ENCODE data around the gene RMND1. TPM values are rescaled to one million over a fixed set of nuclear protein-coding genes. Genes with fewer than 3 reads are reported as not detected.

RMND1 gene
- total RNA-seq, 1 experiment from 2014 or later, result 23.3 TPM

DNA sequence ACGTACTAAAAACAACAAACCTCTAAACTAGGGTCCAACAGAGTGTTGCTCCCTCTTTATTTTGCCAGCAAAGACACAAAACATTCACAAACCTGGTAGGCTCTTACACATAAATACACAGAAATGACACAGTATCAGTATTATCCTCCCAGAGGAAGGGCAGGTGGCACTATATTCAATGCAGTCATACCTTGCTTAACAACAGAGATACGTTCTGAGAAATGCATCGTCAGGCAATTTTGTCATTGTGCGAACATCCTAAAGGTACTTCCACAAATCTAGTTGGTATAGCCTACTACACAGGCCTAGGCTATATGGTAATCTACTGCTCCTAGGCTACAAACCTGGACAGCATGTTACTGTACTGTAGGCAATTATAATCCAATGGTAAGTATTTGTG, 70.2 kb downstream of the RMND1 start:
- H3K9me3 Mint-ChIP-seq, result peaks cover 2% of the 10 kb centered on the region; the same call in 1 of the 2 replicates
- no peaks in the 10 kb centered on the region for H3K36me3 Mint-ChIP-seq
- H3K27me3 Mint-ChIP-seq (ENCODE audit: low read depth), result no peaks in the 10 kb centered on the region
- DNase-seq (ENCODE audit: low spot score) (no peak), ATAC-seq (no peak)
- H3K27ac Mint-ChIP-seq, result peak overlapping the region; percentile 4; the same call in 1 of the 2 replicates
- CTCF ChIA-PET, result no interaction called here
- no peak overlapping the region for H3K4me3 Mint-ChIP-seq
- POLR2A ChIA-PET, result no interaction called here
- TF ChIP-seq ZNF671 (CRISPR knock-in tag; IDR thresholded peaks at IDR 0.05) (no peak), ELF4 (CRISPR knock-in tag; IDR thresholded peaks at IDR 0.05; ENCODE audit: low read depth) (no peak), TEAD4 (CRISPR knock-in tag; IDR thresholded peaks at IDR 0.05) (no peak)
- TF ChIP-seq, protein P1, sequence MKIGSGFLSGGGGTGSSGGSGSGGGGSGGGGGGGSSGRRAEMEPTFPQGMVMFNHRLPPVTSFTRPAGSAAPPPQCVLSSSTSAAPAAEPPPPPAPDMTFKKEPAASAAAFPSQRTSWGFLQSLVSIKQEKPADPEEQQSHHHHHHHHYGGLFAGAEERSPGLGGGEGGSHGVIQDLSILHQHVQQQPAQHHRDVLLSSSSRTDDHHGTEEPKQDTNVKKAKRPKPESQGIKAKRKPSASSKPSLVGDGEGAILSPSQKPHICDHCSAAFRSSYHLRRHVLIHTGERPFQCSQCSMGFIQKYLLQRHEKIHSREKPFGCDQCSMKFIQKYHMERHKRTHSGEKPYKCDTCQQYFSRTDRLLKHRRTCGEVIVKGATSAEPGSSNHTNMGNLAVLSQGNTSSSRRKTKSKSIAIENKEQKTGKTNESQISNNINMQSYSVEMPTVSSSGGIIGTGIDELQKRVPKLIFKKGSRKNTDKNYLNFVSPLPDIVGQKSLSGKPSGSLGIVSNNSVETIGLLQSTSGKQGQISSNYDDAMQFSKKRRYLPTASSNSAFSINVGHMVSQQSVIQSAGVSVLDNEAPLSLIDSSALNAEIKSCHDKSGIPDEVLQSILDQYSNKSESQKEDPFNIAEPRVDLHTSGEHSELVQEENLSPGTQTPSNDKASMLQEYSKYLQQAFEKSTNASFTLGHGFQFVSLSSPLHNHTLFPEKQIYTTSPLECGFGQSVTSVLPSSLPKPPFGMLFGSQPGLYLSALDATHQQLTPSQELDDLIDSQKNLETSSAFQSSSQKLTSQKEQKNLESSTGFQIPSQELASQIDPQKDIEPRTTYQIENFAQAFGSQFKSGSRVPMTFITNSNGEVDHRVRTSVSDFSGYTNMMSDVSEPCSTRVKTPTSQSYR (CRISPR knock-in tag; IDR thresholded peaks at IDR 0.05), result no peak
- H3K4me1 Mint-ChIP-seq, result peaks cover 38% of the 10 kb centered on the region

- POLR2A ChIA-PET, result no interaction called here
- H3K27ac Mint-ChIP-seq, result peak overlapping the region; percentile 63
- H3K9me3 Mint-ChIP-seq, result peaks cover 2% of the 10 kb centered on the region; the same call in 1 of the 2 replicates
- no peaks in the 10 kb centered on the region for H3K36me3 Mint-ChIP-seq
- no peak overlapping the region for H3K4me3 Mint-ChIP-seq
- ATAC-seq (peak; percentile 57), DNase-seq (ENCODE audit: low spot score) (no peak)
- TF ChIP-seq ZNF317 (CRISPR knock-in tag; IDR thresholded peaks at IDR 0.05; ENCODE audit: borderline replicate concordance, low read depth) (no peak), HMGA2 (CRISPR knock-in tag; IDR thresholded peaks at IDR 0.05) (no peak), NR3C1 (CRISPR knock-in tag; conservative IDR thresholded peaks at IDR 0.05; ENCODE audit: low read depth) (no peak), ZSCAN18 (CRISPR knock-in tag; IDR thresholded peaks at IDR 0.05) (no peak), CREB1 (CRISPR knock-in tag; IDR thresholded peaks at IDR 0.05) (no peak), ATF2 (CRISPR knock-in tag; IDR thresholded peaks at IDR 0.05; ENCODE audit: borderline replicate concordance, low read depth) (no peak), KAT7 (CRISPR knock-in tag; IDR thresholded peaks at IDR 0.05; ENCODE audit: borderline replicate concordance) (no peak), NR2C2 (CRISPR knock-in tag; IDR thresholded peaks at IDR 0.05) (no peak), ERG (CRISPR knock-in tag; IDR thresholded peaks at IDR 0.05) (no peak), ZNF416 (CRISPR knock-in tag; IDR thresholded peaks at IDR 0.05) (no peak)
- TF ChIP-seq, protein P2, sequence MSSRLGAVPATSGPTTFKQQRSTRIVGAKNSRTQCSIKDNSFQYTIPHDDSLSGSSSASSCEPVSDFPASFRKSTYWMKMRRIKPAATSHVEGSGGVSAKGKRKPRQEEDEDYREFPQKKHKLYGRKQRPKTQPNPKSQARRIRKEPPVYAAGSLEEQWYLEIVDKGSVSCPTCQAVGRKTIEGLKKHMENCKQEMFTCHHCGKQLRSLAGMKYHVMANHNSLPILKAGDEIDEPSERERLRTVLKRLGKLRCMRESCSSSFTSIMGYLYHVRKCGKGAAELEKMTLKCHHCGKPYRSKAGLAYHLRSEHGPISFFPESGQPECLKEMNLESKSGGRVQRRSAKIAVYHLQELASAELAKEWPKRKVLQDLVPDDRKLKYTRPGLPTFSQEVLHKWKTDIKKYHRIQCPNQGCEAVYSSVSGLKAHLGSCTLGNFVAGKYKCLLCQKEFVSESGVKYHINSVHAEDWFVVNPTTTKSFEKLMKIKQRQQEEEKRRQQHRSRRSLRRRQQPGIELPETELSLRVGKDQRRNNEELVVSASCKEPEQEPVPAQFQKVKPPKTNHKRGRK (CRISPR knock-in tag; IDR thresholded peaks at IDR 0.05; ENCODE audit: borderline replicate concordance), result no peak
- H3K27me3 Mint-ChIP-seq (ENCODE audit: low read depth), result no peaks in the 10 kb centered on the region
- CTCF ChIA-PET, result interaction anchor here (0.6 kb wide), 1 partner anchor 10 kb away, joined by 4 read pairs; no protein-coding TSS in a partner anchor
- H3K4me1 Mint-ChIP-seq, result peaks cover 39% of the 10 kb centered on the region
Observed at GRCh38 chr6:151380848-151381205, 71.1 kb downstream of the RMND1 start.

All from WTC11 (cell line).